KBM-7 (cell line): ENCODE results near the gene TENT4B.

Experiments
- DNase-seq: peaks from one replicate; pipeline ENCODE4 v3.0.0-alpha.2; 2015
- in situ Hi-C: fragments of 300-500 bp; cut with MboI; formaldehyde crosslinking; loops from 2 replicates; pipeline ENCODE4 v1.14.3; 2020; ENCODE audit warnings: low sequenced_read_pairs, low pct_unique_long_range_greater_than_20kb, mixed read lengths

Gene TENT4B

DNA sequence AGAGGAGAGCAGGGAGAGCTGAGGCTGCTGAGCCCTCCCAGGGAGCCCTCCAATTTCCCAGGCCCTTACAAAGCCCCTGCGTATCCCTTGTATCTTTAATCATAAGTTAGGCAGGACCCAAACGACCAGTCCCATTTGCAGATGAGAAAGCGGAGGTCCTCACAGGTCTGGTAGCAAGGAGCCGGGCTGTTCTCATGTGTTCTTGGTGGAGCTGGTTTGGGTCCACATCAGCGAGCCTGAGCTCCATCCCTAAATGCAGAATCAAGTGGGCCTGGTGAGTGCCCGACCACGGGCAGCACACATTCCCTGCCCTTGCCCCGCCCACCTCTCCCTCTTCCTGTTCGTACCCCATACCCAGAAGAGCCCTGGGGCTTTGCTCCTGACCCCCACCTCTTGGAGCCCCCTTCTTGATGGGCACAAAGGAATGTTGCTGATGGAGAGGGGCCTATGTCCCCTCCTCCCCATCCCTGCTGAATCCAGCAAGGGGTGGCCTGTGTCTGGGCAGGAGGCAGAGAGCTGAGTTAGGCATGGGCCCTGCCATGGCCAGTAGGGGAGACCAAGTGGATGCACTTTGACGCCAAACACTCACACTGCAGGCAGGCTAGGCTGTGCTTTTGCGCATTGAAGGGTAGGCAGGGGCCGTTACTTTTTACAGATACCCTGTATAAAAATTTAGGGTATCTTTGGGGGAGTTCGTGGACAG is 95.0 kb downstream of the TENT4B start:
- in situ Hi-C loops = no loop called here

DNA sequence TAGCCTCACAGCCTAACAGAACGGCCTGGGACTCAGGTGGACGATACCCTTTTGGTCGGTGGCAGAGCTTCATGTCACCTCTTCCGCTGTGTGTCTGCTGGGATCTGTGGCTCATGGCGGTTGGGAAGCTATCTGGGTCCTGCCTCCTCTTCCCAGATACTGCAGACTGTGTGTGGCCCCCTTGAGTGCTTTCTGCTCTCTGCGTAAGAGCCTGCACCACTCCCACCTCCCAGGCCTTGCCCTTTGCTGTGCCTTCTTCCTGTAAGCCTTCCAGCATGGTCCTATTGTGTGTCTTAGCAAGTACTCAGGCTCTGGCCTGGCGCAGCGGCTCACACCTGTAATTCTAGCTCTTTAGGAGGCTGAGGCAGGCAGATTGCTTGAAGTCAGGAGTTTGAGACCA is 95.7 kb downstream of the TENT4B start:
- DNase-seq = no peak
- in situ Hi-C loops = no loop called here

More for the DNA sequence above, 95.0 kb downstream of the TENT4B start:
- no peak for DNase-seq

DNA sequence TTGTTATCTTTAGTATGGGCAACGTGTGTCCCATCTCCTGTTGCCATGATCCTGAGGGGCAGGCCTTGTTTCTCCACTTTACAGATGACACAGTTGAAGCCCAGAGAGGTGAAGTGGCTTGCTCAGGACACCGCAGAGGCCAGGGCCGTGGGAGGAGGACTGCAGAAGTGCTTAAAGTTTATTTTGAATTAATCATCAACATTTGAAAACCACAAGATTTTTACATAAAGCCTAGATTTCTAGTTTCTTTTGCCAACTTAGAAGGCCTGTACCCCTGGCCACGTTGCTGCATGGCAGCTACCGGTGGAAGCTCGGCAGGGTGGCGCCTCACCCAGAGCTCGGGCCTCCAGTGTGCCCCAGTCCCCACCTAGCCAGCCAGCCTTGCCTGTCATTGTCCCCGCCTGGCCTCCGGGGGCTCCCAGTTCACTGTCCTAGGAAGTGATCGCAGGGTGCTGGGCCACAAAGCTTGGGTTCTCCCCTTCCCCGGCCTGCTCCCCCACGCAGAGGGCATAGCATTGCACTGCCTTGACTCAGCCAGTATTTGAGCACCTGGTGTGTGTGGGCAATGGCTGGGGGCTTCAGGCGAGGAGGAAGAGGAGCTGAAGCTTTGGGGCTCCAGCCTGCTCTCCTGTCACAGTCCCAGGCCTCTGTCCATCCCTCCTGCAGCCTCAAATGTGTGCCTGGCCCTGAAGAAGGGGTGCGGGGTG is 98.4 kb downstream of the TENT4B start:
- in situ Hi-C loops = no loop called here
- no peak for DNase-seq

DNA sequence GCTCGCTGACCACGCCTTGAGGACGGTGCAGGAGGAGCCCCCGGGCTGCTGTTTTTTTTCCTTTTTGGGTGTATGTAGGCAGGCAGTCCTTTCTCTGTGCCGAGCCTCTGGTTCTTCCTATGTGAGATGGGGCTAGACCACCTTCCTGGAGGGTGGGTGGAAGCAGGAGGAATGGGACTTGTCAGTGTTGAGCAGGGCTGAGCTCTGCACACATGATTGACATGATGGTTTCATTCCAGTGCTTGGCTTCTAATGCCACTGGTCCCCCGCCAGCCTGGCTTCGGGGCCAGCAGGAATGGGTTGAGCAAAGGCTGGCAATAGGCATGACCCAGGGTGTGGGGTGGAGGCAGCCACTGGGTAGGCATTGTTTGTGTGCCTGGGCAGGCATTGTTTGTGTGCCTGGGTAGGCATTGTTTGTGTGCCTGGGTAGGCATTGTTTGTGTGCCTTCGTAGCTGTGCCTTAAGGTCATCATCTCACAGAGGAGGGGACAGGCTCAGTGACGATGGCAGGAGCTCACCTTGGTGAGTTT is 99.0 kb downstream of the TENT4B start:
- in situ Hi-C loops = no loop called here
- no peak for DNase-seq

DNA sequence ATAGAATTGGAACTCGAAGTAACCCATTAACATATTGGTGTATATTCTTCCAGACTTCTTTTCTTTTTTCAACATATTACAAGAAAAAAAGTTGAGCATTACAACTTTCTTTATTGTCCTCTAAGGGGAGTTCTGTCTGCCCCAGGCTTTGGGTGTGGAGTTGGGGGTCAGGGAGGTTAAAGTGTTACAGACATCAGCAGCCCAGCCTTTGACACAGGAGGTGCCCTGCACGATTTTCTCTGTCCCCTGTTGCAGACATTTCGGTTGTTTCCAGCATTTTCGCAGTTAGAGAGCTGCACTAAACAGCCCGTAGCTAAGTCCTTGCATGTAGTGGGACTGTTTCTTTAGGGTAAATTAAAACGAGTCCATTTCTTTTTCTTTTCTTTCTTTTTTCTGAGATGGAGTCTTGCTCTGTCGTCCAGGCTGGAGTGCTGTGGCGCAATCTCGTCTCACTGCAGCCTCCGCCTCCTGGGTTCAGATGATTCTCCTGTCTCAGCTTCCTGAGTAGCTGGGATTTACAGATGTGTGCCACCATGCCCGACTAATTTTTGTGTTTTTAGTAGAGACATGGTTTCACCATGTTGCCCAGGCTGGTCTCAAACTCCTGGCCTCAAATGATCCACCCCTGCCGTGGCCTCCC is 99.9 kb downstream of the TENT4B start:
- in situ Hi-C loops = no loop called here
- no peak for DNase-seq

DNA sequence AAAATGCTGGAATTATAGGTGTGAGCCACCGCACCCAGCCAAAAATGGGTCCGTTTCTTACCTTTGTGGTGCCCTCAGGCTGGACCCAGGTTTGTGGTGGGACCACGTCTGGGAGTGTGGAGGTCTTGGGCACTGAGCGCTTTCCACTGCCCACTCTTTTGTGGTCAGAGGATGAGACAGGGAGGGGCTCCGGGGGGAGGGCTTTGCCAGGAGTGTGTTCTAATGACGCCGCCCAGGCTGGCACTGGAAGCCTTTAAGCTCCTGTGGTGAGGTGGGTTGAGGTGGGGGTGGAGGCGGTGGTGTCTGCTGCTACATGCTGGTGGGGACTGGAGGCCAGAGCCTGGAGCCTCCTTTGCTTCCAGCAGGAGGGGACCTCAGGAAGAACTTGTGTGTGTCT is 100.4 kb downstream of the TENT4B start:
- DNase-seq = no peak
- in situ Hi-C loops = no loop called here

DNA sequence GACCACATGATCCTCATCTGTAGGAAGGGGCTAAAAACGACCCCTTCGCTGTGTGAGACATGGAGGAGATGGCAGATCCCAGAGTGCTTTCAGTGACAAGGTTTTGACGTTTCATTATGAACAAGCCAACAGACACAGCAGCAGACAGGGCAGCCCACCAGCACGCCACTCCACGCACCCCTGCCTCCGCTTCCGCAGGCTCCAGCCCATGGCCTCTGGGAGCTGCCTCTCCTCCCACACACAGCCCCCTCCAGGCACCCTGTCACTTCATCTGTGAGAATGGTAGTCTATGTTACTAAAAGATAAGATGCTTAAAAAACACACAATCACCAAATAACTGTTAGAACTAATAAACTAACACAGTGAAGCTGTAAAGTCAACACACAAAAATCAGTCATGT is 101.0 kb downstream of the TENT4B start:
- DNase-seq = no peak
- in situ Hi-C loops = no loop called here

DNA sequence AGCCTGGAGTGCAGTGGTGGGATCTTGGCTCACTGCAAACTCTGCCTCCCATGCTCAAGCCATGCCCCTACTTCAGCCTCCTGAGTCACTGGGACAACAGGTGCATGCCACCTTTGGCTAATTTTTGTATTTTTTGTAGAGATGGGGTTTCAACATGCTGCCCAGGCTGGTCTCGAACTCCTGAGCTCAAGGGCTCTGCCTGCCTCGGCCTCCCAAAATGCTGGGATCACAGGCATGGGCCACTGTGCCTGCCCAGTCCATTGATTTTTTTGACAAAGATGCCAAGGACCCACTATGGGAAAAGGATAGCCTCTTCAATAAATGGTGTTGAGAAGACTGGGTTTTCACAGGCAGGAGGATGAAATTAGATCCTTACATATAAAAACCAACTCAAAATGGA is 102.4 kb downstream of the TENT4B start:
- no peak for DNase-seq
- in situ Hi-C loops = no loop called here

DNA sequence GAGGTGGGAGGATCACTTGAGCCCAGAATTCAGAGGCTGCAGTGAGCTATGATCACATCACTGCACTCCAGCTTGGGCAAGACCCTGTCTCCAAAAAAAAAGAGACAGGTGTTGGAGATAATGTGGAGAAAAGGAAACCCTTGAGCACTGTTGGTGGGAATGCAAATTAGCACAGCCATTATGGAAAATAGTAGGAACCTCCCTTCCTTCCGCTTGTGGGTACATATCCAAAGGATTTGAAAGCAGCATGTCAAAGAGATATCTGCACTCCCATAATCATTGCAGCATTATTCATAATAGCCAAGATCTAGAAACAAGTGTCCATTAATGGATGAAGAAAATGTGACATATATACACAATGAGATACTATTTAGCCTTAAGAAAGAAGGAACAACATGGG is 103.5 kb downstream of the TENT4B start:
- DNase-seq = no peak
- in situ Hi-C loops = no loop called here

DNA sequence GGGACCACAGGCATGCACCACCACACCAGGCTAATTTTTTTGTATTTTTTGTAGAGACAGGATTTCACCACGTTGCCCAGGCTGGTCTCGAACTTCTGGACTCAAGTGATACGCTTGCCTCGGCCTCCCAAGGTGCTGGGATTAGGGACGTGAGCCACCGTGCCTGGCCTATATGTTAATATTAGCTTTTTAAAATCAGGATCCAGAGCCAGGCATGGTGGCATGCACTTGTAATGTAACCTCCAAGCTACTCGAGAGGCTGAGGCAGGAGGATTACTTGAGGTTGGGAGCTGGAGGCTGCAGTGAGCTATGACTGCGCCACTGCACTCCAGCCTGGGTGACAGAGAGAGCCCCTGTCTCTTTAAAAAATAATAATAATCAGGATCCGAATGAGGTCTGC is 104.8 kb downstream of the TENT4B start:
- no peak for DNase-seq
- in situ Hi-C loops = no loop called here

DNA sequence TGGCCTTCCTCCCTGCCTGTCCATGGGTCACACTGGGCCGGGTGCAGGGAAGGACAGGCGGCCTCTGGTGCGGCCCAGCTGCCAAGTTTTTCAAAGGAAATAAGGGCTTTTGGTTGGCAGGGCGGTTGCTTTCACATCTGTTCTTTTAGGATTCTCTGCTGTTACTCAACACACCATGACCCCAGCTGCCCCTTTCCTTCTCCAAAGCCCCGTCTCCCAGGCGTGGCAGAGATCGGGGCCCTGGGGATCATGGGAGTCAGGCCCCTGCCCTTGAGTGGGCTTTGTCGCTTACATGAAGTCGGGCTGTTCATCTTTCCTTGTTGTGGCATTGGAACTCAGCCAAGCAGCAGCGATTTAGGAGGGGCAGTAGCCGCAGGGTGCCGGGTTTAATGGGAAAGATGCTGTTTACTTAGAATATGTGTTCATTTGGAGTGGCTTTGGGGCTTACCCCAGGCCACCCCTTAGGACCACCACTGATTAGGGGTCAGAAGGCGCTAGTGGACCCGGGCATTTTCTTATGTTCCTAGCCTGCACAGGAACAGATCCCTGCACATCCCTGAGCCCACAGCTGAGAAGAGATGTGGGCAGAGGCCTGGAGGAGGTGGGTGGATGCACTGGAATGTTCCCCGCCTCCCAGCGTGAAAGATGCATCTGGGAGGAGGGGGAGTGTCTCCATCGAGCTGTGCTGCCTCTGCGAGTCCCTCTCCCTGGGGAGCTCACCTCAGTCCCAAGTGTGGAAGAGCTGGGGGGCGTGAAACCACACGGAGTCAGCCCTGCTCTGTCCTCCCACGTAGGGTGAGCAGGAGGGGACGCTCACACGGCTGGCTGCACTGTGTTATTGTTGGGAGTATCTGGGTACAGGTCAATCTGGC is 106.5 kb downstream of the TENT4B start:
- no peak for DNase-seq
- in situ Hi-C loops = no loop called here

DNA sequence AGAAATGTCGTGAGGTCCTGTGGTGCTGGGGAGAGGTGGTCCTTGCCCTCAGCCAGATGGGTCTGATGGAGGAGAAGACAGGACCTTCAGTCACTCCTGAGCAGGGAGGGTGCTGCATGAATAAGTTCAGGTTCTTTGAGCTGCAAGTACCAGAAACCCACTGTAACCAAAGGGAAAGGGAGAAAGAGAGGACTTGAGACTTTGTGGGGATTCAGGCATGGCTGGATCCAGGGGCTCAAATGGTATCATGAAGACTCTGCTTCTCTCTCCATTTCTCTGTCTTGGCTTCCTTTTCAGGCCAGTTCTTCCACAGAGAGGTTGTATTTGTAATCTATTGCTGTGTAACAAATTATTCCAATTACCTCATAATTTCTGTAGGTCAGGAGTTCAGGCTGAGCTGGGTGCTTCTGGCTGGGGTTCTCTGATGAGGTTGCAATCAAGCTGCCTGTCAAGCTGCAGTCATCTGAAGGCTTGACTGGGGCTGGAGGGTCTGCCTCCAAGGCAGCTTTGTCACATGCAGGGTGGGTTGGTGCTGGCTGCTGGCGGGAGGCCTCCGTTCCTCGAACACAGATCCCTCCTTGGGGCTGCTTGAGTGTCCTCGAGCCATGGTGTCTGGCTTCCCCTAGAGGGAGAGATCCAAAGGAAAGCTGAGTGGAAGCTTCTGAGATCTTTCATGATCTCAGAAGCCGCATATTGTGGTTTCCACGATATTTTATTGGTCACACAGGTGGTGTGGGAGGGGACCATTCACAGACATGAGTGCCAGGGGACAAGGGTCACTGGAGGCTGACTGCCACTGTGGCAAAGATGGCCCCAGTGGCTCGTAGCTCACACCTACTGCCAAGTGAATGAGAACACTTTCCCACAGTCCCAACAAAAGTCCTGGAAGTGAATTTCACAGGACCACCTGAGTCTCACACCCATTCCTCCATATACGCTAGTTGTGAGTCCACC is 107.4 kb downstream of the TENT4B start:
- DNase-seq = no peak
- in situ Hi-C loops = no loop called here

DNA sequence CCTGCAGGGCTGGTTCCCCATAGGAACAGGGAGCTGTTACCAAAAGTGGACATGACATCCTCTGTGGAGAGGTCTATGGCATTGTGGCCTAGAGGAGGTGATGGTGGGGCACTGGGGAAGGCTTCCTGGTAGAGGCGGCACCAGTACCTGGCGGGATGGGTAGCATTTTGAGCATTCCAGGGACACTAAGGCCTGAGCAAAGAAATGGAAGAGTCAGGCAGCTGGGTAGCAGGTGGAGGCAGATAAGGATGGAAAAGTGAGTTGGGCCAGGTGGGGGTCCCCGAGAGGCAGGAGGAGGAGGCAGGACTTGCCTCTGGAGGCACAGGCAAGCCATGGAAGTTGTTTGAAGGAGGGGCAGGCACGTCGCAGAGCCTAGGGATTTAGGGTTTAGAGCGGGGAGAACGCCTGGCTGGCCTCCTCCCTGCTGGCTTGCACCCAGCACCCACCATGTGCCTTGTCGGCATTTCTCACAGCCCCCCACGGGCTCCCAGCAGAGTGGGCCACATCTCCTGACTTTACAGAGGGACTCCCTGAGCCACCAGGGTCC is 108.1 kb downstream of the TENT4B start:
- DNase-seq = no peak
- in situ Hi-C loops = no loop called here

DNA sequence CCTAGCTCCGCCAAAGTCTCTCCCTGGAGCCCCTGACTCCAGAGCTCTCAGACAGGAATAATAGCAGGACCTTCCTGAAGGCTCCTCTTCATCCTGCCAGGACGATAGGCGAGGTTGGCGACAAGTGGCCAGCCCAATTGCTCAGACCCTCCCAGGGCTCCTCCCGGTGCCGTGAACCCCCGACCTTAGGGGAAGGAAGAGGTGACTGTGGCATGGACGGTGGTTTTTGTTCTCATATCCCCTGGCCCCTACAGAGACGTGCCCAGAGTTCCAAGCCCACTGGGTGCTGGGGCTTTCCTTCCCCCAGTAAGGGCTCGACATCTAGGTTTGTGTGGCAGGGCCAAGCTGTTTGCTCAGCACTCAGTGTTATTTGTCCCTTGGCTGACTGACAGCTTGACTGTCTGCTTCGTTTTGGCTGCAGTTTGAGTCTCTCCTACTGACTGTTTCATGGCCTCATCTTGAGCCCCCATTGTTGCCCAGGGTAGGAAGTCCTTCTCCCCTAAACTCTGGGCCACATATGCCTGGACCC is 108.7 kb downstream of the TENT4B start:
- no peak for DNase-seq
- in situ Hi-C loops = no loop called here

DNA sequence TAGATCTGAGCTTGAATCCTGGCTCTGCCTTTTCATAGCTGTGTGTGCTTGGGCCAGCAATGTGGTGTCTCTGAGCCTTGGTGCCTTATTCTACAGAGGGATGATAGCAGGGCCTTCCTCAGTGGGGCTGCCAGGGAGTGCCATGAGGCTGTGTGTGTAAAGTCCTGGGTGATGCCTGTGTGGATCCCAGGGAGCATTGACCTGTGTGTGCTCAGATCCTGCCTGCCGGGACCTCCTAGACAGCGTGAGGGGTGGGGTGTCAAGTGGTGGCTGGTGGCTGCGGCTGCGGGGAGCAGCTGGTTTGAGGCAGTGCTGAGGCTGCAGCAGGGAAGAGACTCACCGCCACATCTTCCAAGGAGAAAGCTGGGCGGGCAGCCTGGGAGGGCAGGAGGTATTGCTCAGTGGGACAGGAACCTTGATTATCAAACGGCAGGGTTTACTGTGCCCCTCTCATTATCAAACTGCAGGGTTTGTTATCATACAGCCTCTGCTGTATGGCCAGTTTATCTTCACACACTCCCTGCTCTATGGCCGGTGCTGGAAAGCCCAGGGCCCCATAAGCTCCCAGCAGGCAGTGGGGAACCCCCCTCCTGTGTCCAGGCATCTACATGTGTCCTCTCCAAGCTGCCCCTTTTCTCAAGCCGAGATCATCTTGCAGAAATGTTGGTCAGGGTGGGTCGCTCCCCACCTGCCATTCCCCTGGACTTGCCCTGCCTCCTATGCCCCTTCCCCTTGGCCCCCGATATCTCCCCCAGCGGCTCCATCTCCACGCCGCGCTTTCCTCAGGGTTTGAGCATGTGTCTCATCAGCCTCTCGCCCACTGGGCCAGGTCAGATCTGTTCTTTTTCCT is 110.2 kb downstream of the TENT4B start:
- no peak for DNase-seq
- in situ Hi-C loops = no loop called here

DNA sequence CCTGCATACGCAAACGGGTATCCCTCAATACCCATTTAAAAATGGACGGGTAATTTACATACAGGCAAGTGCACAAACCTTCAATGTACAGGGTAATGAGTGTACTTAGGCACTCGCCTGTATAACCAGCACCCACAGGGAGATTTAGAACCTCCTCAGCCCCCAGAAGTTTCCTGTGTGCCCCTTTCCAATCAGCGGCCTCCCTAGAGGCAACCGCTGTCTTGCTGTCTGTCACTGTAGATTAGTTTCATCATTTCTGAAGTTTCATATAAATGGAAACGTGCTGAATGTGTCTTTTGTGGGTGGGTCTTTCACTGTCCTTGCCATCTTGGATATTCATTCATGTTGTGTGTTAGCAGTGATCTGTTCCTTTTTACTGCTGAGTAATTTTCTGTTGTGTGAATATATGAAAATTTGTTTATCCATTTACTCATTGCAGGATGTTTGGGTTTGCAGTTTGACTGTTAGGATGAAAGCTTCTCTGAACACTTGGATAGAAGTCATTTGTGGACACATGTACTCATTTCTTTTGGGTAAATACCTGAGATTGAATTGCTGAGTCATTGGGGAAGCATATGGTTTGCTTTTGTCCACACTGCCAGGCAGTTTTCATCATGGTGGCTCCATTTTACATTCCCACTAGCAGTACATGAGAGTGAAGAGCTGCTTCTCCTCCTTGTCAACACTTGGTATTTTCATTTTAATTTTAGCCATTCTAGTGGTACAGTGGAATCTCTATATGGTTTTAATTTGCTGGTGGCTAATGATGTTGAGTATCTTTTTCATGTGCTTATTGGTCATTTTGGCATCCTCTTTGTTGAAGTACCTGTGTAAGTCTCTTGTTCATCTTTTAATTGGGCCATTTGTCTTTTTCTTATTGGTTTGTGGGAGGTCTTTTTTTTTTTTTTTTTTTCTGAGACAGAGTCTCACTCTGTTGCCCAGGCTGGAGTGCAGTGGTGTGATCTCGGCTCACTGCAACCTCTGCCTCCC is 111.1 kb downstream of the TENT4B start:
- DNase-seq = no peak
- in situ Hi-C loops = no loop called here
